Activated CD4-positive, alpha-beta T cell treated with anti-CD3 and anti-CD28 coated beads, Interleukin-2, amount 10 ng/mL, durations not matched to agents 7 days and 5 days (primary cell): ENCODE data around the gene RPS19BP1. TPM values are rescaled to one million over a fixed set of nuclear protein-coding genes. Genes with fewer than 3 reads are reported as not detected.
A peak's percentile ranks its signal among the peaks of the same experiment; 100 is the strongest.
"Not testable (repeated sequence)": the region's sequence is repeated elsewhere in the genome, so short reads cannot be mapped to it uniquely, and the experiment has no call there.

Source experiments
- CTCF ChIA-PET: fragments of 350-600 bp; sonication (Branson Sonifier 250); formaldehyde crosslinking; loops from one replicate; lab custom pipeline; 2021; ENCODE audit warnings: antibody characterized with exemption; lab: Charles Lee
- POLR2A ChIA-PET: fragments of 350-600 bp; sonication (Branson Sonifier 250); formaldehyde crosslinking; loops from one replicate; lab custom pipeline; 2021; ENCODE audit warnings: antibody characterized with exemption; lab: Charles Lee
- DNase-seq: peaks from one replicate; pipeline ENCODE4 v3.0.0-alpha.2; 2020
- H3K27ac Mint-ChIP-seq: one replicate; pipeline ENCODE4 v1.8.0; 2021; ENCODE audit warnings: mild to moderate bottlenecking, moderate library complexity, mixed read lengths
- H3K27me3 Mint-ChIP-seq: one replicate; pipeline ENCODE4 v1.8.0; 2021; ENCODE audit warnings: mixed read lengths
- H3K36me3 Mint-ChIP-seq: one replicate; pipeline ENCODE4 v1.8.0; 2021; ENCODE audit warnings: low read depth, mixed read lengths
- H3K4me1 Mint-ChIP-seq: one replicate; pipeline ENCODE4 v1.8.0; 2021; ENCODE audit warnings: mixed read lengths
- H3K4me3 Mint-ChIP-seq: one replicate; pipeline ENCODE4 v1.8.0; 2021; ENCODE audit warnings: mild to moderate bottlenecking, moderate library complexity, mixed read lengths
- H3K9me3 Mint-ChIP-seq: one replicate; pipeline ENCODE4 v1.8.0; 2021; ENCODE audit warnings: mixed read lengths
- total RNA-seq, 2 experiments: library from RNA; stranded (reverse); gene quantifications; one replicate each; pipeline ENCODE4 v1.2.3, GENCODE V29; 2021

The RPS19BP1 gene
- total RNA-seq, 2 experiments from 2014 or later: 51.8 to 69.3 TPM

DNA sequence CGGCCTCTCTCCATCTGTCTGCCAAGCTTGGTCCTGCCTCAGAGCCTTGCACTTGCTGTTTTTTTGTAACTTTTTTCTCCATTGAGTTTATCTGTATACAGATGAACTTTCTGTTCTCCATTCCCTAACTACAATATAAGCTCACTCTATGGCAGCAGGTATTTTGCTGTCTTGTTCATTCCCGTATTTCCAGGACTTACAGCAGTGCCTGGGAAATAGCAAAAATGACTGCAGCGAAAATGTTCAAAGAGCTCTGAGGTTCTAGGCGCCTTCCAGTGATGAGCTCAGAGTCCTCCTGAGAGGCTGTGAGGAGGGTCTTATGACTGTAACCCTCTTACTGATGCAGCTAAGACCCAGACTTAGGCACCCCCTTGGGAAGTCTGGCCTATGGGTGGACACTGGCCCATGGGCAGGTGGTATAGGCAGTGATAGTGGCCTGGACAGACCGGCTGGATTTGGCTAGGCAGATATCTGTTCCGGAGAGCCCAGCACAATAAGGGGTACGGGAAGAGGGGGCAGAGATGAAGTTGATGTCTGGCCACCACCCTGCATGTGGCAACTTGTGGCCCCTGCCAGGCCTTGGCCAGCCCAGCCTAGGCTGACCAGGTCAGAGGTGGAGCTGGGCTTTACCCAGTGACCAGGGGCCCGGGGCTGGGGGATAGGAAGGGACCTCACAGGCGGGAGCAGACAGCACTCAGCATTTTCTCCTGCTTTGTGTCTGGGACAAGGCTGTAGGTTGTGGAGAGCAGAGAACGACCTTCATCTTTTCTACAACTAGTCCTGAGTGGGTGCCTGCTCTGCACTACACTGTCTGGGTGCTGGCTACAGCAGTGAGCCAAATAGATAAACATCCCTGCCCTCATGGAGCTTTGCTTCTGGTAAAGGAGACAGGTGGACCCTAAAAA is 7.5 kb downstream of the RPS19BP1 start:
- Mint-ChIP-seq H3K36me3 (peaks cover 75% of the 10 kb centered on the region), H3K4me3 (peak overlapping the region; percentile 22), H3K27me3 (peaks cover 1% of the 10 kb centered on the region), H3K4me1 (peaks cover 81% of the 10 kb centered on the region), H3K27ac (peak overlapping the region; percentile 80), H3K9me3 (no peaks in the 10 kb centered on the region)
- ChIA-PET POLR2A (interaction anchor here (0.6 to 1.1 kb wide), 2 partner anchors 10 to 205 kb away, joined by 3 read pairs; no protein-coding TSS in a partner anchor), CTCF (interaction anchor here (0.6 to 11.4 kb wide), 5 partner anchors 9 to 530 kb away, joined by 3 to 216 read pairs (median 5); partner anchors contain the start of genes MIEF1 and TAB1)
- no peak for DNase-seq

DNA sequence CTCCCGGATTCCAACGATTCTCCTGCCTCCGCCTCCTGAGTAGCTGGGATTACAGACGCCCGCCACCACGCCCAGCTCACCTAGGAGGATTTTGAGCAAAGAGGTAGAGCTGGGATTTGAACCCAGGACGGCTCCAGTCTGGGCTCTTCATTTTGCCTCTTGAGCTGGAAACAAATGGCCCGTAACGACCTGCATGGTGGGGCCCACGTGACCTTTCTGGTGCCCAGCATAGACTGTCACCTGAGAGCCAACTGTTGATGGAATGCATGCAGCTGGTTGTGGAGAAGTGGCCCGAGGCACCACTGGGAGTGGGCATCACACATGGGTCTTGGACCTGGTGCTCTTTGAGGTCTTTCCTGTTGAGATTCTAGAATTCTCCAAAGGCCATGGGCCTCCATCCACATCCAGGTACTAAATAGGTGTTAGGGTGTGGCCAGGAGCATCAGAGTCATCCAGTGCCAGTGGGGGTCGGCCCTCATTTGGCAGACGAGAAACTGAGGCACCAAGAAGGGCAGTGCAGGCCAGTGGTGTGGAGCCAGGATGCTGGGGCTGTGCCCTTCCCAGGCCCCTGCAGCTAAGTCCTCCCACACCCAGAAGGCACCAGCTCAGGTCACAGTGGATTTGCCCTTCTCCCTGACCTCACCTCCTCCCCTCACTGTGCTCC is 8.3 kb downstream of the RPS19BP1 start:
- ChIA-PET CTCF (interaction anchor here (0.6 to 11.4 kb wide), 6 partner anchors 10 to 531 kb away, joined by 3 to 216 read pairs (median 4); partner anchors contain the start of genes MIEF1 and TAB1), POLR2A (interaction anchor here (0.6 to 1.1 kb wide), 2 partner anchors 9 to 204 kb away, joined by 3 read pairs; no protein-coding TSS in a partner anchor)
- no peaks in the 10 kb centered on the region for H3K9me3 Mint-ChIP-seq
- H3K27me3 Mint-ChIP-seq: peaks cover 1% of the 10 kb centered on the region
- H3K36me3 Mint-ChIP-seq: peaks cover 69% of the 10 kb centered on the region
- H3K27ac Mint-ChIP-seq: peak overlapping the region; percentile 9
- DNase-seq: no peak
- no peak overlapping the region for H3K4me3 Mint-ChIP-seq
- peaks cover 75% of the 10 kb centered on the region for H3K4me1 Mint-ChIP-seq

DNA sequence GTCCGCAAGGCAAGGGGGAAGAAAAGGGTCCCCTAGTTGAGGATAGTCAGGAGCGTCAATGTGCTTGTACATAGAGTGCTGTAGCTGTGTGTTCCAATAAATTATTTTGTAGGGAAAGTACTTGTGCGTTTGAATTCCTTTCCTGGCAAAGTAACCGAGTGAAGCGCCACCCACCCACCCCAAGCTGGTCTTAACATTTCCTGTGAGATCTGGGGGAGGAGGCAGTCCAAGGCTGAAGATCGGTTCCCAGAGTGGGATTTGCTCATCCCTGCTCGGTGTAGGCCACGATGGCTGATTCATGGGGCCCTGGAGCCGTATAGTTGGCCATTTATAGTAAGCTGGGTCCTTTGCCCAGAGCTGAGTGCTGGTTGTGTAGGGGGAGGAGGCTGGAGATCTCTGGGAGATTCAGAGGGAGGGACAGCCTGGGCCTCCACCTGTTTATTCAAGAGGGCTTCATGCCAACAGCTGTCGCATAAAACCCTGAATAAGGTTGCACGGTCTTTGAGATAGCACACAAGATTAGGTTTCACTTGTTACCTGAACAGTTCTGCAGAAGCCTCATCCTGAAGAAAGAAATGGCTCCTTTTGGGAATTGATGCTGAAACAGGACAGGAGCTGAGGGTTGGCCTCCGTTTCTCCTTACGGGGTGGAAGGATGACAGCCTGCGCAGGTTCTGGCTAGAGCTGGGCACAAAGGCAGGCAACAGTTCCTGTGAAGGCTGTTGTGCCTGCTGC is 9.8 kb downstream of the RPS19BP1 start:
- Mint-ChIP-seq H3K4me1 (peaks cover 74% of the 10 kb centered on the region), H3K27me3 (peaks cover 1% of the 10 kb centered on the region), H3K9me3 (no peaks in the 10 kb centered on the region), H3K4me3 (peak overlapping the region; percentile 86), H3K36me3 (peaks cover 64% of the 10 kb centered on the region), H3K27ac (peak overlapping the region; percentile 97)
- ChIA-PET POLR2A (interaction anchor here (0.7 kb wide), 1 partner anchor 599 kb away, joined by 3 read pairs; no protein-coding TSS in a partner anchor), CTCF (interaction anchor here (1.6 to 11.4 kb wide), 3 partner anchors 8 to 27 kb away, joined by 4 to 216 read pairs (median 5); partner anchors contain the start of gene MIEF1)
- no peak for DNase-seq

DNA sequence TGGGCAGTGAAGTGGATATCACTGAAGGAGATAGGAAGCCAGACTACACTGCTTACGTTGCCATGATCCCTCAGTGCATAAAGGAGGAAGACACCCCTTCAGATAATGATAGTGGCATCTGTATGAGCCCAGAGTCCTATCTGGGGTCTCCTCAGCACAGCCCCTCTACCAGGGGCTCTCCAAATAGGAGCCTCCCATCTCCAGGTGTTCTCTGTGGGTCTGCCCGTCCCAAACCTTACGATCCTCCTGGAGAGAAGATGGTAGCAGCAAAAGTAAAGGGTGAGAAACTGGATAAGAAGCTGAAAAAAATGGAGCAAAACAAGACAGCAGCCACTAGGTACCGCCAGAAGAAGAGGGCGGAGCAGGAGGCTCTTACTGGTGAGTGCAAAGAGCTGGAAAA is 10.5 kb downstream of the RPS19BP1 start:
- not testable (repeated sequence) for H3K9me3 Mint-ChIP-seq, H3K27me3 Mint-ChIP-seq, DNase-seq
- H3K36me3 Mint-ChIP-seq: peaks cover 62% of the 10 kb centered on the region
- peak overlapping the region; percentile 97 for H3K27ac Mint-ChIP-seq
- ChIA-PET CTCF (interaction anchor here (1.6 to 11.4 kb wide), 2 partner anchors 7 to 26 kb away, joined by 4 to 216 read pairs; partner anchors contain the start of gene MIEF1), POLR2A (interaction anchor here (0.7 kb wide), 1 partner anchor 600 kb away, joined by 3 read pairs; no protein-coding TSS in a partner anchor)
- peaks cover 68% of the 10 kb centered on the region for H3K4me1 Mint-ChIP-seq
- H3K4me3 Mint-ChIP-seq: peak overlapping the region; percentile 86

DNA sequence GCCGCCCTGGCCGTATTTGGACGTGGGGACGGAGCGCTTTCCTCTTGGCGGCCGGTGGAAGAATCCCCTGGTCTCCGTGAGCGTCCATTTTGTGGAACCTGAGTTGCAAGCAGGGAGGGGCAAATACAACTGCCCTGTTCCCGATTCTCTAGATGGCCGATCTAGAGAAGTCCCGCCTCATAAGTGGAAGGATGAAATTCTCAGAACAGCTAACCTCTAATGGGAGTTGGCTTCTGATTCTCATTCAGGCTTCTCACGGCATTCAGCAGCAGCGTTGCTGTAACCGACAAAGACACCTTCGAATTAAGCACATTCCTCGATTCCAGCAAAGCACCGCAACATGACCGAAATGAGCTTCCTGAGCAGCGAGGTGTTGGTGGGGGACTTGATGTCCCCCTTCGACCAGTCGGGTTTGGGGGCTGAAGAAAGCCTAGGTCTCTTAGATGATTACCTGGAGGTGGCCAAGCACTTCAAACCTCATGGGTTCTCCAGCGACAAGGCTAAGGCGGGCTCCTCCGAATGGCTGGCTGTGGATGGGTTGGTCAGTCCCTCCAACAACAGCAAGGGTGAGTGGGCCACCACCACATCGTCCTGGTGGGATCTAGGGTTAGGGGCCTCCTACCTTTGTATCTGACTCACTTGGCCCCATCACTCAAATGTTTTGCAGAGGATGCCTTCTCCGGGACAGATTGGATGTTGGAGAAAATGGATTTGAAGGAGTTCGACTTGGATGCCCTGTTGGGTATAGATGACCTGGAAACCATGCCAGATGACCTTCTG is 11.3 kb downstream of the RPS19BP1 start:
- peaks cover 62% of the 10 kb centered on the region for H3K36me3 Mint-ChIP-seq
- H3K27ac Mint-ChIP-seq: peak overlapping the region; percentile 97
- POLR2A ChIA-PET: interaction anchor here (0.5 kb wide), 1 partner anchor 20 kb away, joined by 3 read pairs; no protein-coding TSS in a partner anchor
- not testable (repeated sequence) for H3K9me3 Mint-ChIP-seq, DNase-seq, H3K27me3 Mint-ChIP-seq
- peak overlapping the region; percentile 86 for H3K4me3 Mint-ChIP-seq
- CTCF ChIA-PET: interaction anchor here (1.8 to 11.4 kb wide), 2 partner anchors 9 to 26 kb away, joined by 29 to 216 read pairs; partner anchors contain the start of gene MIEF1
- H3K4me1 Mint-ChIP-seq: peaks cover 64% of the 10 kb centered on the region

DNA sequence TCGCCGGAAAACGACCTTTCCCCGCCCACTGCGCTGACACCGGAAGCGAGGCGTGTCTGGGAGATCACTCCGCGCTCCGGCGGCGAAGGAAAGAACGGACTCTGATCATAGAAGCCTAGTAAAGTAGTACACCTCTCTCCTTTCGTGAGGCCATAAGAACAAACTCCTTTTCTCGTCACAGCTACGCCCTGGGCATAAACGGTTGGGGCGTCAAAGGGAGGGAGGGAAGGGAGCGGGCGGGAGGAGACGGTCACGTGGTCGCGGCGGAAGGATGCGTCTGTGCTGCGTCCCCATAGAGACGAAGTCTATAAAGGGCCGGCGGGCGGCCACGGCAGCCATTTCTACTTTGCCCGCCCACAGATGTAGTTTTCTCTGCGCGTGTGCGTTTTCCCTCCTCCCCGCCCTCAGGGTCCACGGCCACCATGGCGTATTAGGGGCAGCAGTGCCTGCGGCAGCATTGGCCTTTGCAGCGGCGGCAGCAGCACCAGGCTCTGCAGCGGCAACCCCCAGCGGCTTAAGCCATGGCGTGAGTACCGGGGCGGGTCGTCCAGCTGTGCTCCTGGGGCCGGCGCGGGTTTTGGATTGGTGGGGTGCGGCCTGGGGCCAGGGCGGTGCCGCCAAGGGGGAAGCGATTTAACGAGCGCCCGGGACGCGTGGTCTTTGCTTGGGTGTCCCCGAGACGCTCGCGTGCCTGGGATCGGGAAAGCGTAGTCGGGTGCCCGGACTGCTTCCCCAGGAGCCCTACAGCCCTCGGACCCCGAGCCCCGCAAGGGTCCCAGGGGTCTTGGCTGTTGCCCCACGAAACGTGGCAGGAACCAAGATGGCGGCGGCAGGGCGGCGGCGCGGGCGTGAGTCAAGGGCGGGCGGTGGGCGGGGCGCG is 12.1 kb downstream of the RPS19BP1 start, which contains the start of gene ATF4:
ATF4 (plus strand) TSS at position 337 of the 880 bp plus-strand sequence. CDS start 884 bp downstream, outside the sequence.
- CTCF ChIA-PET: interaction anchor here (0.6 to 1.8 kb wide), 8 partner anchors 10 to 357 kb away, joined by 3 to 29 read pairs (median 4); a partner anchor contains a TSS
- H3K36me3 Mint-ChIP-seq: peaks cover 65% of the 10 kb centered on the region
- H3K27me3 Mint-ChIP-seq: peaks cover 1% of the 10 kb centered on the region
- peak within 1 kb of the TSS; percentile 97 for H3K27ac Mint-ChIP-seq
- H3K4me1 Mint-ChIP-seq: peaks cover 64% of the 10 kb centered on the region
- peak; percentile 88 for DNase-seq
- peak within 1 kb of the TSS; percentile 86 for H3K4me3 Mint-ChIP-seq
- POLR2A ChIA-PET: interaction anchor here (0.5 to 1.0 kb wide), 11 partner anchors 9 to 863 kb away, joined by 3 to 16 read pairs (median 5); partner anchors contain the start of genes MIEF1, RPL3 and TAB1
- H3K9me3 Mint-ChIP-seq: no peaks in the 10 kb centered on the region

DNA sequence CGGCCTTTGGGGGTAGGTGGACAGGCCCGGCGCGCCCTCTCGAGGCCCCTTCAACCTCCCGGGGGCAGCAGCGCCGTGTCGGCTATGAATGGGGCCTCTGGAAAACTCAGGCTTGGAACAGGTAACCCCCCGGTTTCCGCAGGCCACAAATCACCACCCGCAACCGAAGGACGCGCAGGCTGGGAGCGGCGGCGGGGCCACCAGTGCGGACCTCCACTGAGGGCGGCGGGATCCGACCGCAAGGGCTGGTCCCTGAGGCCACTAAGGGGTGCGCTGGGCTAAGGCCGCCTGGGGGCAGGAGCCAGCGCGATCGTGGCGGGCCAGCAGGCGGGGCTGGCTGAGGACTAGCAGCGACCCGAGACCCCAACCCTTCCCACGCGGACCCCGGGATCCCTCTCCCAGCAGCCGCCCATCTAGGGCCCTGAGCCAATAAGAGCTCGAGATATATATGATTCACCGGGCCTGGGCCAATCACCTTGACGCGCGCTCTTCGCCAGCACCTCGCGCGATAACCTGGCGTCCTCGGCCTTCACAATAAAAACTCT is 12.8 kb downstream of the RPS19BP1 start:
- POLR2A ChIA-PET: interaction anchor here (0.6 to 1.0 kb wide), 12 partner anchors 9 to 863 kb away, joined by 3 to 16 read pairs (median 4); partner anchors contain the start of genes MIEF1, RPL3 and TAB1
- no peaks in the 10 kb centered on the region for H3K9me3 Mint-ChIP-seq

DNA sequence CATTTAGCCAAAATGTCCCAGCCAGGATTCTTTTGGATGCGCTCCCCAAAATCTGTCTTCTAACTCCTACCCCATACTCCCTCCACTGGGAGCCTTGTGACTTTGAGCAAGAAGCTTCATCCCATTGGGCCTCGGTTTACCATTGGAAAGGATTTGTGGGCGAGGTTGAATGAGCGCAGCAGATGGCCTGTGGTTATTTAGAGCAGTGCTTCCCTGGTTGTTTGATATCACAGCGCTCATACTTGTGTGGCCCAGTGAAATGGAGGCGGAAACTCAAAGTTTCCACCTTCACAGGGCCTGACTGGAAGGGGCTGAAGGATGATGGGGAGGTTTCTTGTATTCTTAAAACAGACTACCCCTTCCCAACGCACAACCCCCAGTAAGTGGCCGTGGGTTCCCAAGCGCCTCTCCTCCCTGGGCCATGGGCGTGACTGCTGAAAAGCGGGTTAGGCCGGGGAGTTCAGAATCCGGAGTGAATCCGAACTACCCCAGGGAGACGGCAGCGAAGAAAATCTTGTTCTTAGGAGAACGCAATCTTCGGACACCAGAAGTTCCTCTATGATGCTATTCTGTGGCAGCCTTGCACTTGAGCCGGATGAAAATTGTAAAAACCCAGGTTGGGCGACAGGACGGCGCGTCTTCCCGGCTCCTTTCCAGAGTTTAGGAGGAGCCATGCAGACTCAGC is 13.4 kb downstream of the RPS19BP1 start:
- POLR2A ChIA-PET: interaction anchor here (0.5 to 1.0 kb wide), 12 partner anchors 8 to 862 kb away, joined by 3 to 16 read pairs (median 4); partner anchors contain the start of genes MIEF1, RPL3 and TAB1
- CTCF ChIA-PET: interaction anchor here (1.0 to 5.5 kb wide), 6 partner anchors 11 to 355 kb away, joined by 4 to 54 read pairs (median 4); partner anchors contain the start of gene RPS19BP1
- Mint-ChIP-seq H3K27me3 (peaks cover 1% of the 10 kb centered on the region), H3K4me1 (peaks cover 60% of the 10 kb centered on the region), H3K4me3 (peak overlapping the region; percentile 86), H3K9me3 (no peaks in the 10 kb centered on the region), H3K27ac (peak overlapping the region; percentile 97), H3K36me3 (peaks cover 66% of the 10 kb centered on the region)
- DNase-seq: no peak

More for the DNA sequence above, 12.8 kb downstream of the RPS19BP1 start:
- peak overlapping the region; percentile 97 for H3K27ac Mint-ChIP-seq
- peaks cover 1% of the 10 kb centered on the region for H3K27me3 Mint-ChIP-seq
- CTCF ChIA-PET: interaction anchor here (0.6 to 1.8 kb wide), 8 partner anchors 10 to 356 kb away, joined by 3 to 29 read pairs (median 4); a partner anchor contains a TSS
- H3K36me3 Mint-ChIP-seq: peaks cover 65% of the 10 kb centered on the region
- peak; percentile 98 for DNase-seq
- peak overlapping the region; percentile 86 for H3K4me3 Mint-ChIP-seq
- peaks cover 61% of the 10 kb centered on the region for H3K4me1 Mint-ChIP-seq

DNA sequence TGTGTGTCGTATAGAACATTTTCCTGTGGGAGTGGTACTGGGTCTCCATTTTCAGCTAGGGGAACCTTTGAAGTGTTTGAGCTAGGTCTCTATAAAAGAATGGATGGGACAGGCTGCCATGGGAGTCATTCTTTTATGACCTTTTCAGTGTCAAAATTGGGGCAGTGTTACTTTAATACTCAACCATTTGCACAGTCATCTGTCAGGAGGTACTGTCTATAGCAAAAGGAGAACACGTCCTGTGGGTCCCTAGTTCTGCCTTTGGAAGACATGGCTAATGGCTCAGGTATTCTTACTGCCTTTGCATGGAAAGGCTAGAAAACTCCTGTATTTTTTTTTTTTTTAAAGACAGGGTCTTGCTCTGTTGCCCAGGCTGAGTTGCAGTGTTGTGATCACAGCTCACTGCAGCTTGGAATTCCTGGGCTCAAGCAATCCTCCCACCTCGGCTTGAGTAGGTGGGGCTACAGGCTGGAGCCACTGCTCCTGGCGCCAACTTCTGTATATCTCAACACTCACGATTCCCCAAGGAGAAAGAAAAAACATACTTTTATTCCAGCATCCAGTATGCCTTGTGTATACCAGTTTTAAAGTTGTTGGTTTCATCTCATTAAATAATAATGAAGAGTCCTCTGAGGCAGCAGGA is 14.3 kb downstream of the RPS19BP1 start:
- ChIA-PET CTCF (interaction anchor here (0.9 to 5.5 kb wide), 7 partner anchors 12 to 201 kb away, joined by 3 to 54 read pairs (median 4); partner anchors contain the start of genes MIEF1 and RPS19BP1), POLR2A (interaction anchor here (0.6 kb wide), 1 partner anchor 767 kb away, joined by 4 read pairs; no protein-coding TSS in a partner anchor)
- Mint-ChIP-seq H3K9me3 (no peaks in the 10 kb centered on the region), H3K4me1 (peaks cover 58% of the 10 kb centered on the region), H3K4me3 (peak overlapping the region; percentile 86), H3K27ac (peak overlapping the region; percentile 97), H3K36me3 (peaks cover 69% of the 10 kb centered on the region), H3K27me3 (peaks cover 1% of the 10 kb centered on the region)
- no peak for DNase-seq
